Common myeloid progenitor, CD34-positive (primary cell): ENCODE data around the gene MACROD2.

Source experiments
- CTCF ChIA-PET: fragments of 350-600 bp; sonication (Branson Sonifier 250); formaldehyde crosslinking; loops from one replicate; lab custom pipeline; 2021; ENCODE audit warnings: antibody characterized with exemption; lab: Charles Lee
- POLR2A ChIA-PET: fragments of 350-600 bp; sonication (Branson Sonifier 250); formaldehyde crosslinking; loops from one replicate; lab custom pipeline; 2021; ENCODE audit warnings: antibody characterized with exemption; lab: Charles Lee
- DNase-seq, 3 donors: peaks; one replicate each; pipeline versions ENCODE4 v3.0.0 to v3.0.0-alpha.2; 2013
- H3K27ac ChIP-seq, 2 experiments: 1 replicate in 1 of 2; 2 replicates in 1 of 2; pipeline ENCODE4 v1.7.0; 2013; ENCODE audit warnings: inconsistent platforms in 2 of 2, low read length in 2 of 2, mild to moderate bottlenecking in 2 of 2, low read depth in 1 of 2, moderate library complexity in 1 of 2; ENCODE audit not compliant: severe bottlenecking in 2 of 2, insufficient read depth in 1 of 2, poor library complexity in 1 of 2
- H3K27me3 ChIP-seq, 5 experiments: replicated peaks in 2 of 5; 1 replicate in 3 of 5; 2 replicates in 2 of 5; pipeline versions ENCODE4 v1.6.1 to v1.7.0; 2013; ENCODE audit warnings: low read length in 4 of 5, mild to moderate bottlenecking in 2 of 5, moderate library complexity in 2 of 5, inconsistent platforms in 1 of 5; ENCODE audit not compliant: insufficient read depth in 5 of 5, control insufficient read depth in 4 of 5
- H3K36me3 ChIP-seq, 4 experiments: 1 replicate in 2 of 4; 2 replicates in 2 of 4; pipeline versions ENCODE4 v1.6.1 to v1.7.0; 2013; ENCODE audit warnings: low read length in 3 of 4, control low read depth in 1 of 4, mild to moderate bottlenecking in 1 of 4; ENCODE audit not compliant: control insufficient read depth in 4 of 4, insufficient read depth in 4 of 4
- H3K4me1 ChIP-seq, 4 experiments: 1 replicate in 3 of 4; 2 replicates in 1 of 4; pipeline versions ENCODE4 v1.6.1 to v1.7.1; 2013; ENCODE audit warnings: low read length in 3 of 4, mild to moderate bottlenecking in 3 of 4, control low read depth in 1 of 4, inconsistent platforms in 1 of 4, moderate library complexity in 1 of 4; ENCODE audit not compliant: control insufficient read depth in 4 of 4, insufficient read depth in 4 of 4; ENCODE audit errors: control extremely low read depth in 1 of 4
- H3K4me3 ChIP-seq, 7 experiments: 1 replicate in 4 of 7; 2 replicates in 3 of 7; pipeline versions ENCODE4 v1.5.1 to v1.7.0; 2013; ENCODE audit warnings: mild to moderate bottlenecking in 7 of 7, low read length in 6 of 7, moderate library complexity in 6 of 7, inconsistent platforms in 2 of 7, low read depth in 2 of 7, control low read depth in 1 of 7; ENCODE audit not compliant: insufficient read depth in 4 of 7, control insufficient read depth in 1 of 7; ENCODE audit errors: extremely low read depth in 1 of 7
- H3K9me3 ChIP-seq, 5 experiments: 1 replicate in 4 of 5; 2 replicates in 1 of 5; pipeline versions ENCODE4 v1.6.1 to v1.7.1; 2013; ENCODE audit warnings: low read length in 4 of 5, mild to moderate bottlenecking in 2 of 5, inconsistent platforms in 1 of 5, low read depth in 1 of 5, moderate library complexity in 1 of 5; ENCODE audit not compliant: control insufficient read depth in 4 of 5, insufficient read depth in 2 of 5; ENCODE audit errors: control extremely low read depth in 1 of 5
- WGBS: methylation state at CpG from one replicate; pipeline ENCODE4 v1.1.5; 2013; ENCODE audit not compliant: insufficient coverage; 5-methylcytosine and 5-hydroxymethylcytosine counted together

Gene MACROD2

DNA sequence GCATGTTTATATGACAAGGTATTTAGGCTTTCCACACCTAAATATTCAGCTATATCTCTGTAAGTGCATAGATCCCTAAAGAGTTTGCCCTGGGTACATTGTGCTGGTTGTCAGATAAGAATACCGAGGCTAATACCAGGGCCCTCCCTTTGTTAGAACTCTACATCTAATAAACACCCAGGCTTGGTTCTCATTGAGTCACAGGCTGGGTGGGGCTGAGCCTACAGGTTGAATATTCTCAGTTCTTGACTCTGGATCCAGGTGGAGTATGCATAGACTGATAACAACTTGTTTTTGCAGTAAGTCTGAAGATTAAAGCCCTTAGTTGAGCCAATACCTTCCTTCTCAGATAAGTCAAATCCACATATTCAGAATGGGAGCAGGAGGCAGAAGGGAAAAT lies 654.3 kb downstream of the MACROD2 start:
- no CpG with 5 or more reads among the region's 1 CpG for WGBS
- Histone ChIP-seq H3K36me3 (no peaks in the 10 kb centered on the region), H3K27ac (no peak overlapping the region), H3K27me3 (no peaks in the 10 kb centered on the region), H3K4me3 (no peak overlapping the region), H3K4me1 (no peaks in the 10 kb centered on the region), H3K9me3 (no peaks in the 10 kb centered on the region)
- CTCF ChIA-PET = no interaction called here
- DNase-seq = no peak
- POLR2A ChIA-PET = no interaction called here

DNA sequence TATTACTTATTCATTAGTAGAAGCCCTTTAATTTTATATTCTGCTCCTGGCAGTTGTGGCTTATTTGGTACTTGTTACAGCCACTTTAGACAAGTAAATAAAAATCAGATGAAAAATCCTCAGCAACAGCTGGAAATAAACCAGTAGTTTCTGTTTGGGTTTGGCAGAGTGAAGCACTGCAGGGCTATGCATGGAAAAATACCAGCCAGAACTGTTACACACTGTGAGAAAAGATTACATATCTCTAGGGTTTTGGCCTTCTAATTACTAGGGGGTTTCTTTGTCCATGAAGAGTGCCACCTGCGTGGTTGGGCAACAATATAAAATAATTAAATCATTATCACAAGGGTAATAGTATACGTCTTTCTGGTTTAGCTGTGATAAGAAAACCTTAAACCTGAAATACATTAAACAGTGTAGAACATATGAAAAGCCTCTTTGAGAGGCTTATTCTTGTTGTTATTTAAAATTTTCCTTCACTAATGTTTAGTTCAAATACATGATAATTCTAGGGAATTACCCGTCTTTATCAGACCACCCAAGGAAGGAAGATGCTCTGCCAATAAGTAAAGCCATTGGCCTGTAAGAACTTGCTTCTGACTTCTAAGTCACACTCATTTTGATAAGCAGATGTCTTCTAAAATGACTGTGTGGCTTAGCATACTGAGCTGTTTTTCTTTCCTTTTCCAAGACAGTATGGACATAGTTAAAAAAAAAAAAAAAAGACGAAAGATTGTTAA lies 662.1 kb downstream of the MACROD2 start:
- CTCF ChIA-PET = no interaction called here
- WGBS = no CpG with 5 or more reads among the region's 4 CpGs
- Histone ChIP-seq H3K36me3 (no peaks in the 10 kb centered on the region), H3K27me3 (no peaks in the 10 kb centered on the region), H3K4me1 (no peaks in the 10 kb centered on the region), H3K27ac (no peak overlapping the region), H3K9me3 (no peaks in the 10 kb centered on the region), H3K4me3 (no peak overlapping the region)
- DNase-seq = no peak
- POLR2A ChIA-PET = no interaction called here

DNA sequence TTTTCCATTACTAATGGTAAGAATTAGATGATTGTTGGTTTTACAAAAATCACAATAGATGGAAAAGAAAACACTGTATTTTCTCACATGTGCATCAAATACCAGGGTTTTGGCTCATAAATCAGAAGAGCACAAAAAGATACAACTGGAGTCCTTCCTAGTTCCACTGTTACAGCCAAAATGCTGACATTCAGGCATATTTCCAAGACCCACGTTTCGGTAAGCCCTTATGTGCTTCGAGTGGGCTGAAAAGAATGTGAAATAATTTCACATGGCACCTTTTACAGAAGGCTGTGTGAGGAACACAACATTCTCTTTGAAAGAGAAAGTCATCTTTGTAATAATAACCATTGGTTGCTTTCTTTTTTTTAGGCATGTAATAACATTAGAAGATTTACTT lies 668.8 kb downstream of the MACROD2 start:
- H3K4me1 ChIP-seq = no peaks in the 10 kb centered on the region
- no peaks in the 10 kb centered on the region for H3K36me3 ChIP-seq
- 90% methylated on average over 2 of the region's 3 CpGs for WGBS
- H3K9me3 ChIP-seq = no peaks in the 10 kb centered on the region
- no peak overlapping the region for H3K27ac ChIP-seq
- no peak for DNase-seq
- H3K27me3 ChIP-seq = no peaks in the 10 kb centered on the region
- CTCF ChIA-PET = no interaction called here
- H3K4me3 ChIP-seq = no peak overlapping the region
- POLR2A ChIA-PET = no interaction called here

DNA sequence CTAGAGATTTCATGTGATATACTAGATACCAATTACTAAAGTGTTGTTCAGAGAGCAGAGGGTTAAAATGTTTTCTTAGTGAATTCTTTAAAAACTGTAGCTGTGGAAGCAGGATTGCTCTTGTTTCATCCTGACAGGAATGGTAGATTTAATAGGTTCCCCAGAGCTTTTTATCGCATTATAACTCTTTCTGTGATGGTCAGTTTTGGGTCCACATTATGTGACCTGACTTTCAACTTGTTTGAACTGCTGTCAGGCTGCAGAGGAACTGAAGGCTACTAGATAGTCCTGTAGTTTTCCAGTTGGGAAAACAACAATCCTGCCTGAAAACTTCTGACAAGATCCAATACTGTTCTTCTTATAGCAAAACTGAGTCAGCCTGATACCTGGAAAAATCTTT lies 671.4 kb downstream of the MACROD2 start:
- CTCF ChIA-PET = no interaction called here
- POLR2A ChIA-PET = no interaction called here
- H3K9me3 ChIP-seq = no peaks in the 10 kb centered on the region
- H3K36me3 ChIP-seq = no peaks in the 10 kb centered on the region
- H3K27me3 ChIP-seq = no peaks in the 10 kb centered on the region
- no peak overlapping the region for H3K4me3 ChIP-seq
- 100% methylated on average over 1 of the region's 1 CpG for WGBS
- DNase-seq = no peak
- no peak overlapping the region for H3K27ac ChIP-seq
- no peaks in the 10 kb centered on the region for H3K4me1 ChIP-seq

DNA sequence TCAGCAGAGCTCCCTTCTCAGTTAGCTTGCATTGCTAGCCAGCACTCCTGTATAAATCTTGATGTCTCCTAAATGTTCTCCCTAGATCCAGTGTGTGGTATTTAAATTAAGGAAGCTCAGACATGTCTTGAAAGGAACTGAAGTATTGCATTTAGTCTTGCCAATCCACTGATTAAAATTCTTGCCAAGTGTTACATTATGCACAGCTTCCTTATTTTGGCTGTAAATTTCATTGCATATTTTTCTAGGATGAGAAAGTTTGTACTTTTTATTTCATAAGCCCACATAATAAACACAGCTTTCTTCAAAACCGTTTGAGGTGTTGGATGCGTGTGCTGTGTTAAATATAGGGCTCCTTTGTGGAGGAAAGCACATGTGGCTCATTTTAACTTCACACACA lies 671.9 kb downstream of the MACROD2 start:
- no peaks in the 10 kb centered on the region for H3K36me3 ChIP-seq
- CTCF ChIA-PET = no interaction called here
- no peak for DNase-seq
- no peak overlapping the region for H3K4me3 ChIP-seq
- no peaks in the 10 kb centered on the region for H3K9me3 ChIP-seq
- no peak overlapping the region for H3K27ac ChIP-seq
- WGBS = no CpG with 5 or more reads among the region's 2 CpGs
- H3K4me1 ChIP-seq = no peaks in the 10 kb centered on the region
- POLR2A ChIA-PET = no interaction called here
- H3K27me3 ChIP-seq = no peaks in the 10 kb centered on the region

DNA sequence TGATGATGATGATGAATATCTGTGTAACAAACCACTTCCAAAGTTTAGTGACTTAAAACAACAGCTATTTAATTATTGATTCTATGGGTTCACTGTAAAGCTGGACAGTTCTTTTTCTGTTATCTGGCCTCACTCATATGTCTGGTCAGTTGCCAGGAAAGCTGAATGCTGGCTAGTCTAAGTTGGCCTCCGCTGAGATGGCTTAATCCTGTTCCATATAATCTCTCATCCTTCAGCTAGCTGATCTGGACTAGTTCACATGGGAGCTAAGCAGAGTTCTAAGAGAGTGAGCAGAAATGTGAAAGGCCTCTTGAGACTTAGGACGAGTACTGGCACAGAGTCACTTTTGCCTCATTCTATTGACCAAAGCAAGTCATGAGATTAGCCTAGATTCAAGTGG lies 676.8 kb downstream of the MACROD2 start:
- no peaks in the 10 kb centered on the region for H3K4me1 ChIP-seq
- no peaks in the 10 kb centered on the region for H3K36me3 ChIP-seq
- 96% methylated on average over 2 of the region's 2 CpGs for WGBS
- H3K27ac ChIP-seq = no peak overlapping the region
- H3K9me3 ChIP-seq = no peaks in the 10 kb centered on the region
- DNase-seq = no peak
- ChIA-PET CTCF (no interaction called here), POLR2A (no interaction called here)
- no peaks in the 10 kb centered on the region for H3K27me3 ChIP-seq
- H3K4me3 ChIP-seq = no peak overlapping the region

DNA sequence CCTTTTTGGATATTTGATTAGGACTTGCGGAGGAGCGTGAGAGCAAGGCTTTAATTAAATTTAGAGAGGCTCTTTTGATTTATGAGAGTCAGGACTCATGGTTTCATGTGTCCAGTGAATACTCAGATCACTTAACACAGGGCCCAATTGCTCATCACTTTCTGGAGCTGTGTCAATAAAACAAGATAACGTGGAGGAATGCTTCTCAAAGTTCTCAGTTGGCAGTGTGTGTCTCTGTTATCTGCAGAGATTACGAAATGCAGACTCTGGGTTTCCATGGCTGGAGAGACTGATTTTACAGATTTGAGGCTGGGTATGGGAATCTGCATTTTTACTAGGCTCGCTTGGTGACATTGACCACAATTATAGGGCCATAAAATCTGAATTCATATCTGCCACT lies 677.8 kb downstream of the MACROD2 start:
- Histone ChIP-seq H3K27ac (no peak overlapping the region), H3K4me3 (no peak overlapping the region), H3K27me3 (no peaks in the 10 kb centered on the region), H3K9me3 (no peaks in the 10 kb centered on the region), H3K4me1 (no peaks in the 10 kb centered on the region), H3K36me3 (no peaks in the 10 kb centered on the region)
- POLR2A ChIA-PET = no interaction called here
- no peak for DNase-seq
- WGBS = 91% methylated on average over 4 of the region's 5 CpGs
- CTCF ChIA-PET = no interaction called here
